Measurements from ENCODE around the gene TM4SF4. TPM values are rescaled to one million over a fixed set of nuclear protein-coding genes. Genes with fewer than 3 reads are reported as not detected.

TM4SF4 gene
- total RNA-seq, 2 experiments from 2014 or later: not detected

DNA sequence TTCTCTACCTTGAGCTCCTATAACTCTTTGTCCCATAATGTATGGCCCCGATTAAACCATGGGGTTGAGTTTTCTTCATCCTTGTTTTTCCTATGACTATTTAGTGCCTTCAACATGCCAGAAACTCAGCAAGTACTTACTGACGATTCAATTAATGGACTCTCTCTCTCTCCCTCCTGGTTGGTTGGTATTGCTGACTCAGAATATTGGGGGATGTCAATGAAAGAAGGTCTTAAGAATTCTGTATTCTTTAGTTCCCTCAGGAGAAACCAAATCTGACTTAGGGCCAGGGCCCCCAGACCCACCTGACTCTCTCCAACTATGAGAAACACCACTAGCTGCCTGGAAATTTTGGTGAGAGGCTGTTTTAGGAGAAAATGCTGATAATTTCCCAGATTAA, 40.8 kb downstream of the TM4SF4 start:
- Mint-ChIP-seq H3K36me3 (no peaks in the 10 kb centered on the region), H3K4me3 (no peak overlapping the region), H3K27ac (no peak overlapping the region), H3K9me3 (ENCODE audit: low read depth) (no peaks in the 10 kb centered on the region), H3K27me3 (peaks cover 2% of the 10 kb centered on the region), H3K4me1 (peaks cover 6% of the 10 kb centered on the region)
- DNase-seq: no peak
- CTCF ChIA-PET: interaction anchor here (1.8 kb wide), 1 partner anchor 16 kb away, joined by 4 read pairs; no protein-coding TSS in a partner anchor
- ATAC-seq: no peak

GRCh38 chr3:149516920-149517319, 42.4 kb downstream of the TM4SF4 start:
- Mint-ChIP-seq H3K9me3 (ENCODE audit: low read depth) (no peaks in the 10 kb centered on the region), H3K4me1 (peaks cover 6% of the 10 kb centered on the region), H3K4me3 (no peak overlapping the region), H3K36me3 (no peaks in the 10 kb centered on the region), H3K27ac (no peak overlapping the region), H3K27me3 (no peaks in the 10 kb centered on the region)
- no peak for DNase-seq
- no peak for ATAC-seq
- CTCF ChIA-PET: interaction anchor here (1.2 to 1.4 kb wide), 2 partner anchors 14 to 291 kb away, joined by 3 read pairs; no protein-coding TSS in a partner anchor

DNA sequence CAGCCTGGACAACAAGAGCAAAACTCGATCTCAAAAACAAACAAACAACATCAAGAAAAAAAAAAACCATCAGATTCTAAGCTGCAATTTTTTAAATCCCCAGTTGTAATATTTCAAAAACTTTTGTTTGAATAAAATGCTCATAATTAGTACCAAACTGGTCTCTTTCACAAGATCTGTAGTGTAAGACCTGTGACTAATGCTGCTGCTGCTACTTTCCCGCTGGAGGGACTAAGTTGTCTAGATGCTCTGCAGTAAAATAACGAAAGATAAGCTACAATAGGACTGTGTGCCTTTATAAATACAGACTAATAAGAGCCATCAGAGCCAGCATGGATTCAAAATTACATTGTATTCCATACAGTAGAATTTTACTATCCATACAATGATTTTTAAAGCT, 45.4 kb downstream of the TM4SF4 start:
- H3K9me3 Mint-ChIP-seq (ENCODE audit: low read depth): no peaks in the 10 kb centered on the region
- ATAC-seq: no peak
- no peaks in the 10 kb centered on the region for H3K36me3 Mint-ChIP-seq
- no peaks in the 10 kb centered on the region for H3K4me1 Mint-ChIP-seq
- CTCF ChIA-PET: interaction anchor here (1.3 to 1.5 kb wide), 3 partner anchors 10 to 289 kb away, joined by 4 to 5 read pairs (median 4); no protein-coding TSS in a partner anchor
- no peak overlapping the region for H3K27ac Mint-ChIP-seq
- no peak overlapping the region for H3K4me3 Mint-ChIP-seq
- H3K27me3 Mint-ChIP-seq: no peaks in the 10 kb centered on the region
- DNase-seq: no peak

DNA sequence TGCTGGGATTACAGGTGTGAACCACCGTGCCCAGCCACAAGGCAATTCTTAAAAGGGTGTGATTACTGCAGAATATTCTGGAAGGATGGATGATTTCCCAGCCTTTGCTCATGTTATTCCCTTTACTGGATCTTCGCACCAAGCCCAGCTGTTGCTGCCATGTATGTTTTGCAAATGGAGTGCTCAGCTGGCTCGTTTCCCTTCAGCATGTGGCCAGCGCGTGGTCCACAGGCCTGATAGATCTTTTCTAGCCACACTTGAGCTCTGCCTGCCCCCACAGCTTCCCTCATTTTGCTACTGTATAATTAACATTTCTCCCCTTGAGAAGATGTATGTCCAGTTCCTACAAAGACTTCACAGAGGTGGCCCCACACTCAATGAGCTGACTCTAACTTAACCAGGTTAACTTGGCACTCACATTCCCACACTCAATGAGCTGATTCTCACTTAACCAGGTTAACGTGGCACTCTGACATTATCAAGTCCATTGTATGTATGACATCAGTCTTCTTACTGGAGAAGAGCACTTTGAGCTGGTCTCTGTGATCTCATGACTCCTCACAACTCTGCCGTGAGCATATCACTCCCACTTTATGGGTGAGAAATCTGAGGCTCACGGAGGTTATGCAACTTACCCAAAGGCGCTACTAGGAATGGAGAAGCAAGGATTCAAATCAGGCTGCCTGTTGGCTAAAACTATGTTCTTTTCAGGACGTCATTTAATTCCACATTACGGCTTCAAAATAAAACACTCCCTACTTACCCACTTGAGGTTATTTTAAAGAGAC, 49.2 kb downstream of the TM4SF4 start:
- Mint-ChIP-seq H3K4me3 (no peak overlapping the region), H3K36me3 (no peaks in the 10 kb centered on the region)

DNA sequence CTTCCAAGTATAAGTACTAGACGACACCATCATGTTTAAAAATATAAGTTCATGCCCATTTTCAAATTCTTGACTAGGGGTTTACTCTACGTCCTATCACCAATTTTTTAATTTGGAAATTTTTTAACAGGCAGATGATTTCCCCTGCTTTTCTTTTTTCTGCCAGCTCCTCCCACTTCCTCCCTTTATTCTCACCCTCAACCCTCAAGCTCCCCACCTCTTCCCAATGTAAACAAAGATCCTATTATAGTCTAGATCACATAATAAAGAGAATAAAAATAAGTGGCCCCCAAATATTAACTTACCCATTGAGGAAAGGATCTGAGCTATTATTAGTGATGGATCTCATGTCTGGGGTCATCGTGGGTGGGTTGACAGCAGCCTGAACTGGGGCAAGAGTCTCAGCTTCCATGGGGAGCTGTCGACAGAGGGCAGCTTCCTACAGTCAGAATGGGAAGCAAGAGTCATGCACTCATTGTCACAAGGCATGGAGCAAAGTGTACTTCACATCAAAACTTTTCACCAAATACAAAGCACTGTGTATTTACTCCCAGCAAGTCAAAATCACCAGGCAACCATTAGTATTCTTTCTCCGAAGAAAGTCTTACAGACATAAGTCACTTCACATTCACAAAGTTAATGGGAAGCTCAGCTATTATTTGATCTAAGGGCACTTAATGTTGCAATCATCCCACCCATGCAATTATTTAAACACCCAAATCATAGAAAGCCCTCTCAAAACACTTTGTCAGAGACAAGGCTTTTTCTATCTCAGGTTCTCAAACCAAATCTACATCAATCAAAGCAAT, 53.2 kb downstream of the TM4SF4 start:
- H3K27me3 Mint-ChIP-seq: no peaks in the 10 kb centered on the region
- ATAC-seq (no peak), DNase-seq (no peak)
- no peaks in the 10 kb centered on the region for H3K36me3 Mint-ChIP-seq
- no peak overlapping the region for H3K27ac Mint-ChIP-seq
- H3K4me3 Mint-ChIP-seq: no peak overlapping the region
- H3K4me1 Mint-ChIP-seq: peaks cover 7% of the 10 kb centered on the region
- CTCF ChIA-PET: no interaction called here
- H3K9me3 Mint-ChIP-seq (ENCODE audit: low read depth): no peaks in the 10 kb centered on the region

More for the DNA sequence above, 49.2 kb downstream of the TM4SF4 start:
- H3K4me1 Mint-ChIP-seq: peaks cover 4% of the 10 kb centered on the region
- CTCF ChIA-PET: interaction anchor here (0.7 to 1.5 kb wide), 3 partner anchors 11 to 191 kb away, joined by 3 to 4 read pairs (median 3); no protein-coding TSS in a partner anchor
- ATAC-seq: no peak
- no peak overlapping the region for H3K27ac Mint-ChIP-seq
- no peak for DNase-seq
- no peaks in the 10 kb centered on the region for H3K27me3 Mint-ChIP-seq
- no peaks in the 10 kb centered on the region for H3K9me3 Mint-ChIP-seq (ENCODE audit: low read depth)

DNA sequence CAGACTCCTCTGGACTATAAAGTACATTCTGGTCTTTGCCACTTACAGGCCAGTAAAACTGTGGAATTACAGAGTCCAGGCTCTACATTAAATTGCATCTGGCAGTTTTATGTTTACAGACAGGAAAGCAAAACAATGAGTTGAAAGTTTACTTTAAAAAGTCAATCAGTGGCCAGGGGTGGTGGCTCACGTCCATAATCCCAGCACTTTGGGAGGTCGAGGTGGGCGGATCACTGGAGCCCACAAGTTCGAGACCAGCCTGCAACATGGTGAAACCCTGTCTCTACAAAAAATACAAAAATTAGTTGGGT, 53.8 kb downstream of the TM4SF4 start:
- peaks cover 11% of the 10 kb centered on the region for H3K4me1 Mint-ChIP-seq
- ATAC-seq: no peak
- no peak overlapping the region for H3K4me3 Mint-ChIP-seq
- H3K27me3 Mint-ChIP-seq: no peaks in the 10 kb centered on the region
- H3K9me3 Mint-ChIP-seq (ENCODE audit: low read depth): no peaks in the 10 kb centered on the region
- no peak for DNase-seq
- H3K36me3 Mint-ChIP-seq: no peaks in the 10 kb centered on the region
- no peak overlapping the region for H3K27ac Mint-ChIP-seq
- CTCF ChIA-PET: no interaction called here

GRCh38 chr3:149529099-149529498, 54.6 kb downstream of the TM4SF4 start:
- Mint-ChIP-seq H3K27me3 (peaks cover 3% of the 10 kb centered on the region), H3K4me1 (peaks cover 11% of the 10 kb centered on the region), H3K27ac (no peak overlapping the region), H3K9me3 (ENCODE audit: low read depth) (no peaks in the 10 kb centered on the region), H3K4me3 (no peak overlapping the region), H3K36me3 (no peaks in the 10 kb centered on the region)
- DNase-seq (no peak), ATAC-seq (no peak)
- CTCF ChIA-PET: no interaction called here

DNA sequence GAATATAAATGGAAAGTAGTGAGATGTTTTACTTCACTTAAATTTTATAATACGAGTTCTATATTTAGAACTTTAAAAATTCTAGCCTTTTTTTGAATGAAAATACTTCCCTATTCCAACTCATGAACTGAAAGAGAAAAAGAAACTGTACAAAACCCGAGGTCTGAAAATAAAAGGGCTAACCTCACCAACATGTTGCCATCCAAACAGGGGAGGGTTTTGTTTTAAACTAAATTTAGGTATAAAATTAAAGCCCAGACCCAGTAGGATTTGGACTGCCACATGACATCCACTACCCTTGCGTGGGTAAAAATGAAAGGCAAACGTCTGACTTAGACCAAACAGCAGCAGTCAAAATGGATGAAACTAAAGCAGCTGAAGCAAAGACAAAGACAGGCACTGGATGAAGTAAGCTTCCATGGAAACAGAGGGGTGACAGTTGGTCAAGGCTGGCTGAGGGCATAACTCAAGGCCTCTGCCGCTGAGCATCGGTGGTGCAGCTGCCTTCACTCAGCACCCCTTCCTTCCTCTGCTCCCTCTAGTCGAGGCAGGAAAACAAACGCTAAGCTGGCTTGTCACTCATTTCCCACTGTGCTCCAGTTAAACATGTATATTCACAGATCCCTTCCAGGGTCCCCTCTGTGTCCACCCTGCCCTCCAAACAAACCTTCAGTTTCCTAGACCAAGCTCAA, 58.1 kb downstream of the TM4SF4 start:
- no peak for ATAC-seq
- H3K4me3 Mint-ChIP-seq: peak overlapping the region; percentile 3
- CTCF ChIA-PET: interaction anchor here (2.1 to 2.8 kb wide), 4 partner anchors 8 to 239 kb away, joined by 8 to 18 read pairs (median 13); no protein-coding TSS in a partner anchor

DNA sequence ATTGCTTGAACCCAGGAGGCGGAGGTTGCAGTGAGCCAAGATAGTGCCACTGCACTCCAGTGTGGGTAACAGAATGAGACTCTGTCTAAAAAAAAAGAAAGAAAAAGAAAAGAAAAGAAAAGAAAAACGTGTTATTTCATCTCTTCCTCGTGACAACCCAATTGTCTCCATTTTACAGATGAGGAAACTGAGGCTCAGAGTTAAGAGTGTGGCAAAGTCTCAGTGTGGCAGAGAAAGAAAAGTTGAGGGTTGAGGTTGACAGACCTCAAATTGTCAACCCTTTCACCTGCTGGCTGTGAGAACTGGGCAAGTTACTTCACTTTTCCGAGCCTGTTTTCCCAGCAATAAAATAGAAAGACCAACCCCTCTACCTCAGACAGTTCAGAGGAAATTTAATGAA, 59.6 kb downstream of the TM4SF4 start:
- no peaks in the 10 kb centered on the region for H3K9me3 Mint-ChIP-seq (ENCODE audit: low read depth)
- peaks cover 3% of the 10 kb centered on the region for H3K27me3 Mint-ChIP-seq
- no peak for DNase-seq
- peaks cover 7% of the 10 kb centered on the region for H3K4me1 Mint-ChIP-seq
- H3K27ac Mint-ChIP-seq: no peak overlapping the region
- H3K4me3 Mint-ChIP-seq: no peak overlapping the region
- CTCF ChIA-PET: interaction anchor here (0.8 to 1.5 kb wide), 3 partner anchors 14 to 183 kb away, joined by 3 to 4 read pairs (median 3); no protein-coding TSS in a partner anchor
- H3K36me3 Mint-ChIP-seq: no peaks in the 10 kb centered on the region
- ATAC-seq: no peak

More for the DNA sequence above, 58.1 kb downstream of the TM4SF4 start:
- Mint-ChIP-seq H3K9me3 (ENCODE audit: low read depth) (no peaks in the 10 kb centered on the region), H3K27ac (no peak overlapping the region), H3K27me3 (peaks cover 3% of the 10 kb centered on the region), H3K36me3 (no peaks in the 10 kb centered on the region), H3K4me1 (peaks cover 9% of the 10 kb centered on the region)
- DNase-seq: no peak

- Mint-ChIP-seq H3K9me3 (ENCODE audit: low read depth) (no peaks in the 10 kb centered on the region), H3K27me3 (peaks cover 3% of the 10 kb centered on the region), H3K36me3 (no peaks in the 10 kb centered on the region), H3K27ac (no peak overlapping the region), H3K4me1 (peaks cover 7% of the 10 kb centered on the region), H3K4me3 (no peak overlapping the region)
- CTCF ChIA-PET: interaction anchor here (0.8 to 1.5 kb wide), 4 partner anchors 11 to 182 kb away, joined by 3 to 4 read pairs (median 3); no protein-coding TSS in a partner anchor
- DNase-seq: no peak
- no peak for ATAC-seq
Measured at GRCh38 chr3:149534671-149535332, 60.3 kb downstream of the TM4SF4 start.

DNA sequence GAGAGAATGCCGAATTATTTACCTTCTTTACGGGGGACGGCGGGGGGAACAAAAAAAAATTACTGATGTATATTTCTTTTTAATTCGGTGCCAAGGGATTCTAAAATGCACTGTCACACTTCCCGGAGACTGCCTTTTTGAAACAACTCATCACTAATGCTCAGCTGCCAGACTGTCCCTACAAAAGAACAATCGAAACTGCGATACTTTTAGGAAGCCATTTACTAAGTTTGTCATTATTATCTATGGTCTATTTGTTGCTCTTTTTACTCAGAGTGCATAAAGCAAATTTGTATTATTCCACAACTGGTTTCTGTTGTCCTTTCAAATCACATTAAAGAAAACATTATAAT, 60.8 kb downstream of the TM4SF4 start:
- H3K27ac Mint-ChIP-seq: no peak overlapping the region
- ATAC-seq (no peak), DNase-seq (no peak)
- H3K9me3 Mint-ChIP-seq (ENCODE audit: low read depth): no peaks in the 10 kb centered on the region
- CTCF ChIA-PET: interaction anchor here (0.9 to 1.5 kb wide), 3 partner anchors 11 to 272 kb away, joined by 3 to 4 read pairs (median 3); no protein-coding TSS in a partner anchor
- peaks cover 3% of the 10 kb centered on the region for H3K27me3 Mint-ChIP-seq
- H3K4me3 Mint-ChIP-seq: no peak overlapping the region
- peaks cover 7% of the 10 kb centered on the region for H3K4me1 Mint-ChIP-seq
- H3K36me3 Mint-ChIP-seq: no peaks in the 10 kb centered on the region

GRCh38 chr3:149536429-149536828, 61.9 kb downstream of the TM4SF4 start:
- no peaks in the 10 kb centered on the region for H3K9me3 Mint-ChIP-seq (ENCODE audit: low read depth)
- H3K4me1 Mint-ChIP-seq: peaks cover 7% of the 10 kb centered on the region
- peaks cover 3% of the 10 kb centered on the region for H3K27me3 Mint-ChIP-seq
- no peak overlapping the region for H3K4me3 Mint-ChIP-seq
- no peak overlapping the region for H3K27ac Mint-ChIP-seq
- CTCF ChIA-PET: interaction anchor here (1.3 kb wide), 1 partner anchor 271 kb away, joined by 3 read pairs; no protein-coding TSS in a partner anchor
- ATAC-seq (no peak), DNase-seq (no peak)
- no peaks in the 10 kb centered on the region for H3K36me3 Mint-ChIP-seq

DNA sequence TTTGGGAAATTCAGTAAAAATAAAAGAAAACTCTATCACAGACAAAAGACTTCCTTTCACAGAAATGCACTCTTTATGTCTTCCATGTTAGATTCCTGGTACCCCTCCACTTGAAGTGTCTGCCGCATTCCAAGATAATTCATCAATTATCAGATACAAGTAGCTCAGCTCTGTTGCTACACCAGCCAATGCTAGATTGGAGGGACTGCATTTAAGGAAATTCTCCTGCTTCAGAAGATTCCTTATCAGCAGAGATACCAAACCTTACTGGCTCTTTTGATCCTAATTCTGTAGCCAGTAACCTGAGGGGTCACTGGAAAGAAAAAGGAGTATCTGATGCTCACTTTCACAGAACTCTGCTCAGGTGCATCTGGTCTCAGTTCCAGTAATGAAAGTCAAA, 63.9 kb downstream of the TM4SF4 start:
- Mint-ChIP-seq H3K36me3 (no peaks in the 10 kb centered on the region), H3K27me3 (peaks cover 3% of the 10 kb centered on the region), H3K9me3 (ENCODE audit: low read depth) (no peaks in the 10 kb centered on the region), H3K4me3 (no peak overlapping the region), H3K27ac (no peak overlapping the region), H3K4me1 (no peaks in the 10 kb centered on the region)
- CTCF ChIA-PET: no interaction called here
- DNase-seq: no peak
- no peak for ATAC-seq
